Measurements from ENCODE around the gene LYRM9.
"Not testable (repeated sequence)": the region's sequence is repeated elsewhere in the genome, so short reads cannot be mapped to it uniquely, and the experiment has no call there.

The LYRM9 gene

DNA sequence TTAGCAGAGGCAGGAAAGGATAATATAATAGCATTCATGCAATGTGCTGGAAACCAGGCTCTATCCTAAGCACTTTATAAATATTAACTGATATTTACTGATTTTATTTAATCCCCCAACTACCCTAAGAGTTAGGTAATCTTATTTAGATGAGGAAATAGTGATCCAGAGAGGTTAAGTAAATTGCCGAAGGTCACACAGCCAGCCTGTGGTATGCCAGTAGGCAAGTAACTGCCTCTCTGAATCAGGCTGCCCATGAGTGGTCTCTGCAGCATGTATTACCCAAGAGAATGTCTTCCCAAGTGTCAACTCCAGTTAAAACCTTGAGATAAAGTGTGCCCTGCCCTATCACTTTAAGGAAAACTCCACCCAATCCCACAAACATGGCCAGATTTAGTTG lies 25.3 kb upstream of the LYRM9 start:
- Histone ChIP-seq H3K9me3 (ENCODE audit: control insufficient read depth, insufficient read depth, low read length) (no peaks in the 10 kb centered on the region), H3K9ac (ENCODE audit: low read depth, low read length) (no peak overlapping the region)

DNA sequence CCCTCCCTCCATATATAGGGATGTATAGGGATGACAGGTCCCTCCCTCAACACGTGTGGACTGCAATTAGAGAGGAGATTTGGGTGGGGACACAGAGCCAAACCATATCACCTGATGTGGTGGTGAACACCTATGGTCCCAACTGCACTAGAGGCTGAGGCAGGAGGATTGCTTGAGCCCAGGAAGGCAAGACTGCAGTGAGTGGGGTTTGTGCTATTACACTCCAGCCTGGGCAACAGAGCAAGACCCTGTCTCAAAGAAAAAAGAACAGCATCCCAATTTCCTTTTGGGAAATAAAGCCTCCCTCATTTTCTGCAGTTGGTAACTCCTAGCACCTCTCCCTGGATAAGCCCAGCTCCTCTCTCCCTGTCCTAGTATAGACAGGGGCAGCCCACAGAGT lies 23.8 kb upstream of the LYRM9 start:
- H3K4me1 ChIP-seq (ENCODE audit: insufficient read depth, low read length), result peaks cover 5% of the 10 kb centered on the region
- H3K36me3 ChIP-seq (ENCODE audit: insufficient read depth, low read length), result no peaks in the 10 kb centered on the region
- H3K9me3 ChIP-seq (ENCODE audit: control insufficient read depth, insufficient read depth, low read length), result no peaks in the 10 kb centered on the region
- H3K9ac ChIP-seq (ENCODE audit: low read depth, low read length), result no peak overlapping the region

More for the DNA sequence above, 25.3 kb upstream of the LYRM9 start:
- H3K36me3 ChIP-seq (ENCODE audit: insufficient read depth, low read length), result no peaks in the 10 kb centered on the region
- peaks cover 5% of the 10 kb centered on the region for H3K4me1 ChIP-seq (ENCODE audit: insufficient read depth, low read length)

- H3K36me3 ChIP-seq (ENCODE audit: insufficient read depth, low read length), result no peaks in the 10 kb centered on the region
- H3K9ac ChIP-seq (ENCODE audit: low read depth, low read length), result no peak overlapping the region; the same call in 1 of the 2 replicates
- H3K9me3 ChIP-seq (ENCODE audit: control insufficient read depth, insufficient read depth, low read length), result no peaks in the 10 kb centered on the region
- peaks cover 5% of the 10 kb centered on the region for H3K4me1 ChIP-seq (ENCODE audit: insufficient read depth, low read length)
Measured at GRCh38 chr17:27915709-27916108, 22.5 kb upstream of the LYRM9 start.

- H3K4me1 ChIP-seq (ENCODE audit: insufficient read depth, low read length), result peaks cover 5% of the 10 kb centered on the region
- H3K9me3 ChIP-seq (ENCODE audit: control insufficient read depth, insufficient read depth, low read length), result no peaks in the 10 kb centered on the region
- no peaks in the 10 kb centered on the region for H3K36me3 ChIP-seq (ENCODE audit: insufficient read depth, low read length)
- H3K9ac ChIP-seq (ENCODE audit: low read depth, low read length), result no peak overlapping the region
Measured at GRCh38 chr17:27914382-27914781, 21.2 kb upstream of the LYRM9 start.

- Histone ChIP-seq H3K36me3 (ENCODE audit: insufficient read depth, low read length) (no peaks in the 10 kb centered on the region), H3K9me3 (ENCODE audit: control insufficient read depth, insufficient read depth, low read length) (no peaks in the 10 kb centered on the region), H3K4me1 (ENCODE audit: insufficient read depth, low read length) (peaks cover 5% of the 10 kb centered on the region), H3K9ac (ENCODE audit: low read depth, low read length) (no peak overlapping the region)
Measured at GRCh38 chr17:27912964-27913363, 19.8 kb upstream of the LYRM9 start.

DNA sequence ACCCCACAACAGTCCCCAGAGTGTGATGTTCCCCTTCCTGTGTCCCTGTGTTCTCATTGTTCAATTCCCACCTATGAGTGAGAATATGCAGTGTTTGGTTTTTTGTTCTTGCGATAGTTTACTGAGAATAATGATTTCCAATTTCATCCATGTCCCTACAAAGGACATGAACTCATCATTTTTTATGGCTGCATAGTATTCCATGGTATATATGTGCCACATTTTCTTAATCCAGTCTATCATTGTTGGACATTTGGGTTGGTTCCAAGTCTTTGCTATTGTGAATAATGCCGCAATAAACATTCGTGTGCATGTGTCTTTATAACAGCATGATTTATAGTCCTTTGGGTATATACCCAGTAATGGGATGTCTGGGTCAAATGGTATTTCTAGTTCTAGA lies 19.1 kb upstream of the LYRM9 start:
- H3K4me1 ChIP-seq (ENCODE audit: insufficient read depth, low read length); H3K9me3 ChIP-seq (ENCODE audit: control insufficient read depth, insufficient read depth, low read length); H3K36me3 ChIP-seq (ENCODE audit: insufficient read depth, low read length); H3K9ac ChIP-seq (ENCODE audit: low read depth, low read length): not testable (repeated sequence)

GRCh38 chr17:27907976-27908558 lies 14.9 kb upstream of the LYRM9 start:
- peaks cover 8% of the 10 kb centered on the region; the same call in 1 of the 2 replicates for H3K4me1 ChIP-seq (ENCODE audit: insufficient read depth, low read length)
- H3K36me3 ChIP-seq (ENCODE audit: insufficient read depth, low read length), result no peaks in the 10 kb centered on the region
- H3K9ac ChIP-seq (ENCODE audit: low read depth, low read length), result no peak overlapping the region
- no peaks in the 10 kb centered on the region for H3K9me3 ChIP-seq (ENCODE audit: control insufficient read depth, insufficient read depth, low read length)

DNA sequence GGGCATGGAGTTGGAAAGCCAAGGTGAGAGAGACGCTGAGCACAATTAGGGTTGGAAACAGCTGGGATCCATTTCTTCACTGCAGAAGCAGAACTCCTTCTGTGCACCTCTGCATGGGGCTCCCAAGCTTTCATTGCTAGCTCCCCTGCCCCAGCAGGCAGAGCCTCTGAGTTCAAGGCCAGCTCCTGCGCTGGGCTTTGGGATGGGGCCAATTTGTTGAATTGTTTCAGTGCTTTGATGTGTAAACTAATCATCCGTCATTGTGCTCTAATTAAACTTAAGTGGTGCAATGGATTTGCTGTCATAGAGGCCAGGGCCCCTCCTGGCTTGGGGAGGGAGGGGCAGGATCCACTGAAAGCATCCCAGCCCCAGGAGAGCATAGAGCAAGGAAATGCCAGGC lies 13.5 kb upstream of the LYRM9 start:
- H3K4me1 ChIP-seq (ENCODE audit: insufficient read depth, low read length), result peaks cover 8% of the 10 kb centered on the region; the same call in 1 of the 2 replicates
- no peaks in the 10 kb centered on the region for H3K9me3 ChIP-seq (ENCODE audit: control insufficient read depth, insufficient read depth, low read length)
- no peak overlapping the region for H3K9ac ChIP-seq (ENCODE audit: low read depth, low read length)
- no peaks in the 10 kb centered on the region for H3K36me3 ChIP-seq (ENCODE audit: insufficient read depth, low read length)

DNA sequence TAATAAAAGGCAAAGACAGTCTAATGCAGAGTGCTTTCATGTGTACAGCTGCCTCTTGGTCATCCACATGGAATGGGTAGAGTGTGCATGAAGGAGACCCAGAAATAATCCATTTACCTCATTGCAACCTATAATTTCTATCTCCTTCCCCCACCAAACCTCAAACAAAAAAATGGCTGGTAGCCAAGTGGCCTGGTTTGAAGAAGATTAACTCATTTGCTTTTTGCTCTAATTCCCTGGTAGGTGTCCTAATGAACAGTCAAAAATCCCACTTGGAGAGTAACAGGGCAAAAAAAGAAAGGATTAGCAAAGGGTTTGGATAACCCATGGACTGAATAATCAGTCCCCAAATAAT lies 13.0 kb upstream of the LYRM9 start:
- Histone ChIP-seq H3K9me3 (ENCODE audit: control insufficient read depth, insufficient read depth, low read length) (no peaks in the 10 kb centered on the region), H3K36me3 (ENCODE audit: insufficient read depth, low read length) (no peaks in the 10 kb centered on the region), H3K9ac (ENCODE audit: low read depth, low read length) (no peak overlapping the region), H3K4me1 (ENCODE audit: insufficient read depth, low read length) (peaks cover 8% of the 10 kb centered on the region; the same call in 1 of the 2 replicates)

- Histone ChIP-seq H3K36me3 (ENCODE audit: insufficient read depth, low read length) (no peaks in the 10 kb centered on the region), H3K9ac (ENCODE audit: low read depth, low read length) (no peak overlapping the region), H3K9me3 (ENCODE audit: control insufficient read depth, insufficient read depth, low read length) (no peaks in the 10 kb centered on the region), H3K4me1 (ENCODE audit: insufficient read depth, low read length) (peaks cover 8% of the 10 kb centered on the region; the same call in 1 of the 2 replicates)
Measured at GRCh38 chr17:27905447-27906225, 12.5 kb upstream of the LYRM9 start.

- Histone ChIP-seq H3K9me3 (ENCODE audit: control insufficient read depth, insufficient read depth, low read length) (no peaks in the 10 kb centered on the region), H3K36me3 (ENCODE audit: insufficient read depth, low read length) (no peaks in the 10 kb centered on the region), H3K9ac (ENCODE audit: low read depth, low read length) (no peak overlapping the region), H3K4me1 (ENCODE audit: insufficient read depth, low read length) (peaks cover 8% of the 10 kb centered on the region; the same call in 1 of the 2 replicates)
Measured at GRCh38 chr17:27904534-27905446, 11.6 kb upstream of the LYRM9 start.

DNA sequence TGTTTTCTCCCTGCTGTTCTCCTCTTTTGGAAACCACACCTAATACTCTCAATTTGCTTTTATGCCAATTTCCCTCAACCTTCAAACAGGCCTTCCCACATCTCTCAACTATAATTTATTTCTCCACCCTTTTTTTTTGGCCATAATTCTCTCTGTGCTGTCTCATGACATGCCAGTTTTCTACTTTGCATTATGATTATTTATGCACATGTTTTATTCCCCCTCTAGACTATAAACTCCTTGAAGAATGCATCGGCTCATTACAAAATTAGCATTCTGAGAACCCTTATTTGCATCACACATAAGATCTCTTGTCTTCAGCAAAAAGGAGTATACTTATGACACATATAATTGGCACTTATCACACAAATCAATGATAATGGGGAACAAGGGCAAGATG lies 10.9 kb upstream of the LYRM9 start:
- peaks cover 8% of the 10 kb centered on the region; the same call in 1 of the 2 replicates for H3K4me1 ChIP-seq (ENCODE audit: insufficient read depth, low read length)

DNA sequence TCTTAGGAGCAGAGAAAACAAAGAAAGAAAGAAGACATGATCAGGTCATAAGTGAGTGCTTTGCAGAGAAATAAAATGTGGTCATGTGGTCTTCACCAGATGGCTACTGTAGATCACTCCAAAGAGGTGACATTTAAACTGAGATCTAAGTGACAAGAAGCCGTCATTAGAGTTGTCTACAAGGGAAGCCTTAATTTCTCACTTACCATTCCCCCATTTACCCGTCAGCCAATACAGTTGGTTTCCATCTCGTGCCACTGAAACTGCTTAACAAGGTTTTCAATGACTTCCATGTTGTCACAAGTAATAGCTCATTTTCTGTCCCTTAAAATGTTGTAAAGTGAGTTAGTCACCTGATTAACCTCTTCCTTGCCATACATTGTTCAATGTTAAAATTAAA lies 6.4 kb upstream of the LYRM9 start:
- Histone ChIP-seq H3K9ac (ENCODE audit: low read depth, low read length) (no peak overlapping the region), H3K4me1 (ENCODE audit: insufficient read depth, low read length) (peaks cover 12% of the 10 kb centered on the region; the same call in 1 of the 2 replicates)

More for the DNA sequence above, 10.9 kb upstream of the LYRM9 start:
- Histone ChIP-seq H3K9me3 (ENCODE audit: control insufficient read depth, insufficient read depth, low read length) (no peaks in the 10 kb centered on the region), H3K36me3 (ENCODE audit: insufficient read depth, low read length) (no peaks in the 10 kb centered on the region), H3K9ac (ENCODE audit: low read depth, low read length) (no peak overlapping the region)

GRCh38 chr17:27898096-27898495 lies 4.9 kb upstream of the LYRM9 start:
- no peaks in the 10 kb centered on the region for H3K9me3 ChIP-seq (ENCODE audit: control insufficient read depth, insufficient read depth, low read length)
- H3K9ac ChIP-seq (ENCODE audit: low read depth, low read length), result no peak overlapping the region
- H3K4me1 ChIP-seq (ENCODE audit: insufficient read depth, low read length), result peaks cover 24% of the 10 kb centered on the region
- H3K36me3 ChIP-seq (ENCODE audit: insufficient read depth, low read length), result no peaks in the 10 kb centered on the region

More for the DNA sequence above, 6.4 kb upstream of the LYRM9 start:
- no peaks in the 10 kb centered on the region for H3K9me3 ChIP-seq (ENCODE audit: control insufficient read depth, insufficient read depth, low read length)
- H3K36me3 ChIP-seq (ENCODE audit: insufficient read depth, low read length), result no peaks in the 10 kb centered on the region

Measured in ES-I3 (cell line).